Stimulated activated CD4-positive, alpha-beta T cell treated with anti-CD3 and anti-CD28 coated beads, Interleukin-2, amount 100 ng/mL, for 24 hours (primary cell): ENCODE measurements around the gene CLTA.
"Not testable (repeated sequence)": the region's sequence is repeated elsewhere in the genome, so short reads cannot be mapped to it uniquely, and the experiment has no call there.

Source experiments
- DNase-seq, 2 donors: peaks; one replicate each; pipeline ENCODE4 v3.0.0-alpha.2; 2020

Gene CLTA

DNA sequence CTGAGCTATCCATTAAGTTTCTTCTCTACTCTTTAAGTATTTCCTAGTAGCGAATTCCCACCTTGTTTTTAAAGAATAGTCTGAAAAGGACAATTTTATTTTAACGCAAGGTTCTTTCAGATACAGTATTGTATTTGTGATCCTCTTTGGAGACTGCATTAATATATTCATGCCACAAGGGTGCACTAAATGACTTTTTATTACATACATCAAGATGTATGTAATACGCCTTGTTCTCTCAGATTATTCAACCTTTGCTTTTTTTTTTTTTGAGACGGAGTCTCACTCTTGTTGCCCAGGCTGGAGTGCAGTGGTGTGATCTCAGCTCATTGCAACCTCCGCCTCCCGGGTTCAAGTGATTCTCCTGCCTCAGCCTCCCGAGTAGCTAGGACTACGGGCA lies 57.3 kb downstream of the CLTA start:
- DNase-seq, result not testable (repeated sequence)

DNA sequence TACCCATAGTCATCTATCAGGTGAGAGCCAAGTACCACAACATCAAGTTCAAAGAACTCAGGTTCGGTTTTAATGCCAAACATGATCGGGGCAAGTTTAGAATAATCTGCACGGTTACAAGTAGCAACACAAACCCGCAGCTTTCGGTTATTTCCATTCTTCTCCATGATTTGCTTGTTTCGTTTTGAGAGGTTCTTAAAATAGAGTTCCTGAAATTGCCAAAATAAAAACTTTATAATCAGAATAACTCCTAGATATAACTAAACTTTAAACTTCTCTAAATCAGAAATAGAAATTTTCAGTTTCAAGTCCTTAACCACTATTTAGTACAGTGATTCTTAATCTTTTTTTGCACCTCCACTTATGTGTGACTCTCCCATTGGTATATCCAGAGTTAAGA lies 58.5 kb downstream of the CLTA start:
- DNase-seq, result no peak

DNA sequence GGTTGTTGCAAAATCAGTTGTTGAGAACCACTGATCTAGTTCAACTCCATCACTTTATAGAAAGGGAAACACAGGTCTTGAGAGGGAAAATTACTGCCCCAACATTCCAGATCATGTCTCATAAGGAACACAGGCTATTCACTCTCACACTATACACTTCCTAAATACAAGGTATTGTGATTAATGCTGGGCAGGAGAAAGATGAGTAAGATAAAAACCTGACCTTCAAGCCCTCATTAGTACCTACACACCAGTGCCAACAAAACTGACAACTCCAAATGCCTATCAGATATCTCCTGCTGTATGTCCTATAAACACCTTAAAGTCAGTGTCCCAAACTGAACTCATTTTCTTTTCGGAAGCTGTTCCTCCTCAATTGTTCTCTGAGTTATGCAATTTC lies 59.4 kb downstream of the CLTA start:
- DNase-seq, result no peak

DNA sequence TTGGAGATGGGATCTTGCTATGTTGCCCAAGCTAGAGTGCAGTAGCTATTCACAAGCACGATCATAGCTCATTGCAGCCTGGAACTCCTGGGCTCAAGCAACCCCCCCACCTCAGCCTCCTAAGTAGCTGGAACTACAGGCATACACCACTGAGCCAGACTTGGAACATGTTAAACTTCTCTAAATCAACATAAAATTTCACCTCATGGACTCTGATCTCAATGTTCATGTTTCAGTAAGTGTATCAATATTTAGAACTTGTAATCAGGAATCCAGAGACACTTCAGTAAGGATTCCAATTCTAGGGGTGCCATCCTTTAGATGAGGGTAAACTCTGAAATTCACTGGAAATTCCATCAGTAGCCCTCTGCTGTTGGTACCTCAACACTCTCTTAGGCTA lies 60.7 kb downstream of the CLTA start:
- no peak for DNase-seq

DNA sequence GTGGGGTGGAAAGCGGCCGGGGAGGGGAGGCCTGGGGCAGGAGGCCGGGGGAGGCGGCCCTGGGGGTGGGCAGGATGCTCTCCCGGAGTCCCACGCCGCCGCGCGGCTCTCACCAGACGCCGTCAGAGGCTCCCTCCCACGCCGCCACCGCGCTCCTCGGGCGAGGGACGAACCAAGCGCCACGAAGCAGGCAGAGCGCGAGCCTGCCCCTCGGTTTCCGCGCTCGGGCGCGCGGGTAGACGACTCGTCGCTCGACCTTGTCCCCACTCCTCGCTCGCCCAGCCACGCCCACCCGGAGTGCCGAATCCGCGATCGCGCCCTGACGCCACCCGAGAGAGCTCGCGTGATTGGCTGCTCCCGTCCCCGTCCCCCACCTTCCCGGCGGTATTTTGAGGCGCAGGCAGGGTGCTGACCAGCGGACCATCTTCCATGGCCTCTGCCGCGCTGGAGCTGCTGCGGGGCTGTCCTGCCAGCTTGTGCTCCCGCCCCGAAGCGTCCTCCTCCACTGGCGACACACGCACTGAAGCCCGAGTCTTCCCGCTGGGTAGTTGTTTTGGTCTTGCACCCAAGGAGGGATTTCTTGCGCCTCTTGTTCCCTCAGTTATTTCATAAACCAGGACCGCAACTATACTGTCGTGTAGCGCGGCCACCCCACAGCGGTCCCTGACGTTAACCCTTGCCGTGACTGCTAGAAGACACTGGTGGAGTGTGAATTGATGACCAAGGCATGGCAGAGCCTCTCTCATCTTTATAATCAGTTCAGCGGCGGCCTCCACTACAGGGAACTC lies 67.7 kb downstream of the CLTA start, which contains the start of gene GNE:
Gene GNE, minus strand, starts transcription at position 241 of the 788 bp plus-strand sequence. CDS start 9,093 bp downstream, outside the sequence.
- DNase-seq, result peak; percentile 98 to 99

DNA sequence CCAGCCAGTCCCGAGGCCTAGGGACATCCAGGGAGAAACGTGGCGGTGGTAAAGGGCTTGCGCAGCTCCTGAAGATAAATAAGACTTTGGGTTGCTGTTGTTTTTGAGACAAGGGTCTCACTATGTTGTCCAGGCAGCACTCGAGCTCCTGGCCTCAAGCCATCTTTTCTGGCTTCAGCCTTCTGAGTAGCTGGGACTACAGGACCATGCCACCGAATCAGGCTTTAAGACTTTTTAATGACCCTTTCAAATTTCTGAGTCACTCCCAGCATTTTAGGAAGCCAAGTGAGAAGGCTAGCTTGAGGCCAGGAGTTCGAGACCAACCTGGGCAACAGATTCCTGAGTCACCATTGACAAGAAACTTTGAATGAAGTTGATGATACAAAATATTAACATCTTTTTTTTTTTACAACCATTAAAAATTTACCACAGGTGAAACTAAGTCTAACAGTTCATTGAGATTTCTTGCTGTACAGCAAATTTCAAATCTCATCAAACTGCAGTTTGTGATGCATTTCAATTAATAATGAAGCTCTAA lies 68.3 kb downstream of the CLTA start:
- no peak for DNase-seq
